H1 (cell line): ENCODE data around the gene SEC61B. TPM values are rescaled to one million over a fixed set of nuclear protein-coding genes. Genes with fewer than 3 reads are reported as not detected.

Source experiments
- CTCF ChIA-PET: fragments of 300-600 bp; sonication (Branson Sonifier 250); formaldehyde crosslinking; loops from one replicate; lab custom pipeline; 2021; ENCODE audit not compliant: partially characterized antibody; lab: Charles Lee
- POLR2A ChIA-PET: fragments of 300-600 bp; sonication (Branson Sonifier 250); formaldehyde crosslinking; loops from one replicate; lab custom pipeline; 2021; ENCODE audit warnings: inconsistent platforms; ENCODE audit not compliant: partially characterized antibody; lab: Charles Lee
- DNase-seq, 2 experiments: peaks; one replicate each; pipeline versions ENCODE4 v3.0.0 to v3.0.0-alpha.2; 2010 to 2022; ENCODE audit warnings: low spot score in 2 of 2, low read depth in 1 of 2, mixed read lengths in 1 of 2
- FAIRE-seq: peaks from 2 replicates; lab custom pipeline; 2011; peaks lifted over from hg19 to GRCh38; lab: Jason Lieb, UNC
- H2AFZ ChIP-seq: 2 replicates; pipeline ENCODE4 v1.8.1; 2012; ENCODE audit warnings: low read length, inconsistent platforms
- H2AK5ac ChIP-seq: 2 replicates; pipeline ENCODE4 v1.6.1; 2013; ENCODE audit warnings: low read depth, low read length
- H2BK120ac ChIP-seq: replicated peaks from 2 replicates; pipeline ENCODE3; 2013; ENCODE audit warnings: low read depth, low read length, inconsistent platforms
- H2BK12ac ChIP-seq: 2 replicates; pipeline ENCODE4 v1.6.1; 2013; ENCODE audit warnings: low read depth, low read length
- H2BK15ac ChIP-seq: 2 replicates; pipeline ENCODE4 v1.6.1; 2013; ENCODE audit warnings: low read length
- H2BK20ac ChIP-seq: 2 replicates; pipeline ENCODE4 v1.6.1; 2013; ENCODE audit warnings: low read length
- H2BK5ac ChIP-seq: 2 replicates; pipeline ENCODE4 v1.6.1; 2013; ENCODE audit warnings: low read depth, low read length
- H3K14ac ChIP-seq: 2 replicates; pipeline ENCODE4 v1.6.1; 2013; ENCODE audit warnings: inconsistent platforms; ENCODE audit not compliant: insufficient read length
- H3K18ac ChIP-seq: 2 replicates; pipeline ENCODE4 v1.6.1; 2013; ENCODE audit warnings: low read length; ENCODE audit errors: extremely low read depth
- H3K23ac ChIP-seq: 2 replicates; pipeline ENCODE4 v1.6.1; 2013; ENCODE audit warnings: inconsistent platforms; ENCODE audit not compliant: insufficient read length
- H3K23me2 ChIP-seq: 2 replicates; pipeline ENCODE4 v1.6.1; 2013; ENCODE audit warnings: low read depth, low read length
- H3K27ac ChIP-seq: 2 replicates; pipeline ENCODE4 v1.6.1; 2011; ENCODE audit warnings: low read depth, low read length, inconsistent platforms
- H3K27me3 ChIP-seq, 4 experiments: replicated peaks in 1 of 4; 1 replicate in 1 of 4; 2 replicates in 3 of 4; pipeline versions ENCODE4 v1.6.1 to v1.8.1; 2011 to 2013; ENCODE audit warnings: low read length in 3 of 4, mild to moderate bottlenecking in 3 of 4, inconsistent platforms in 2 of 4, mixed read lengths in 2 of 4, moderate library complexity in 1 of 4; ENCODE audit not compliant: control insufficient read depth in 3 of 4, insufficient read depth in 3 of 4; ENCODE audit errors: extremely low read depth in 1 of 4
- H3K36me3 ChIP-seq, 4 experiments: 2 replicates each; pipeline versions ENCODE4 v1.6.1 to v1.8.1; 2011 to 2013; ENCODE audit warnings: mild to moderate bottlenecking in 4 of 4, low read length in 3 of 4, moderate library complexity in 2 of 4, control low read depth in 1 of 4, inconsistent platforms in 1 of 4; ENCODE audit not compliant: insufficient read depth in 4 of 4, control insufficient read depth in 2 of 4
- H3K4ac ChIP-seq: replicated peaks from 2 replicates; pipeline ENCODE3; 2013; ENCODE audit warnings: low read length, low read depth, mixed read lengths, inconsistent platforms; ENCODE audit not compliant: insufficient read length
- H3K4me1 ChIP-seq, 4 experiments: replicated peaks in 1 of 4; 1 replicate in 1 of 4; 2 replicates in 3 of 4; pipeline versions ENCODE4 v1.6.1 to v1.8.1; 2011 to 2013; ENCODE audit warnings: low read length in 3 of 4, inconsistent platforms in 2 of 4, mixed read lengths in 1 of 4; ENCODE audit not compliant: insufficient read depth in 4 of 4, control insufficient read depth in 3 of 4
- H3K4me2 ChIP-seq, 2 experiments: 2 replicates each; pipeline versions ENCODE4 v1.6.1 to v1.8.1; 2011 to 2013; ENCODE audit warnings: low read depth in 2 of 2, low read length in 2 of 2, control low read depth in 1 of 2, inconsistent platforms in 1 of 2, mild to moderate bottlenecking in 1 of 2; ENCODE audit not compliant: insufficient read depth in 1 of 2
- H3K4me3 ChIP-seq, 4 experiments: fragments of 200-600, 300-600 bp in 1 of 4; sonication (generic), shearing (Covaris generic), sonication (Bioruptor Twin) in 1 of 4; 2 replicates each; pipeline versions ENCODE4 v1.5.1 to v1.8.1; 2011 to 2016; ENCODE audit warnings: low read length in 4 of 4, low read depth in 3 of 4, control low read depth in 2 of 4, inconsistent platforms in 2 of 4, mild to moderate bottlenecking in 2 of 4, mixed read lengths in 1 of 4, moderate library complexity in 1 of 4; ENCODE audit not compliant: insufficient read depth in 2 of 4; ENCODE audit errors: extremely low read depth in 1 of 4
- H3K56ac ChIP-seq: replicated peaks from 2 replicates; pipeline ENCODE3; 2013; ENCODE audit warnings: low read depth, mild to moderate bottlenecking, mixed read lengths, low read length, inconsistent platforms; ENCODE audit not compliant: insufficient read length
- H3K79me1 ChIP-seq: 2 replicates; pipeline ENCODE4 v1.6.1; 2013; ENCODE audit warnings: low read depth, low read length, control low read depth
- H3K79me2 ChIP-seq, 2 experiments: 2 replicates each; pipeline versions ENCODE4 v1.6.1 to v1.8.1; 2012 to 2013; ENCODE audit warnings: low read length in 2 of 2, mild to moderate bottlenecking in 2 of 2, inconsistent platforms in 1 of 2; ENCODE audit not compliant: insufficient read depth in 2 of 2, control insufficient read depth in 1 of 2
- H3K9ac ChIP-seq, 4 experiments: replicated peaks in 1 of 4; 1 replicate in 1 of 4; 2 replicates in 3 of 4; pipeline versions ENCODE4 v1.6.1 to v1.8.1; 2011 to 2013; ENCODE audit warnings: low read depth in 3 of 4, low read length in 3 of 4, control low read depth in 2 of 4, mild to moderate bottlenecking in 2 of 4, moderate library complexity in 2 of 4, inconsistent platforms in 1 of 4; ENCODE audit errors: extremely low read depth in 1 of 4
- H3K9me3 ChIP-seq, 2 experiments: 2 replicates each; pipeline versions ENCODE4 v1.6.1 to v1.8.1; 2012 to 2013; ENCODE audit warnings: mild to moderate bottlenecking in 2 of 2, moderate library complexity in 2 of 2, control low read depth in 1 of 2, inconsistent platforms in 1 of 2, low read depth in 1 of 2, low read length in 1 of 2, mixed read lengths in 1 of 2; ENCODE audit not compliant: insufficient read depth in 2 of 2
- H4K20me1 ChIP-seq, 2 experiments: replicated peaks in 1 of 2; 2 replicates each; pipeline versions ENCODE3 to v1.8.1; 2011 to 2013; ENCODE audit warnings: inconsistent platforms in 2 of 2, low read length in 2 of 2, mild to moderate bottlenecking in 1 of 2; ENCODE audit not compliant: insufficient read depth in 2 of 2, control insufficient read depth in 1 of 2
- H4K5ac ChIP-seq: 2 replicates; pipeline ENCODE4 v1.6.1; 2013; ENCODE audit warnings: low read length, low read depth, mixed read lengths, inconsistent platforms; ENCODE audit not compliant: insufficient read length
- H4K8ac ChIP-seq: 2 replicates; pipeline ENCODE4 v1.8.0; 2013; ENCODE audit warnings: mild to moderate bottlenecking, moderate library complexity, low read length, inconsistent platforms; ENCODE audit not compliant: insufficient read depth; ENCODE audit errors: extremely low read depth
- H4K91ac ChIP-seq: replicated peaks from 2 replicates; pipeline ENCODE3; 2013; ENCODE audit warnings: low read length, mixed read lengths, inconsistent platforms; ENCODE audit not compliant: insufficient read length
- BACH1 ChIP-seq: IDR thresholded peaks from 2 replicates; pipeline ENCODE4 v1.6.1; 2012; ENCODE audit warnings: low read length, improper control_type of control experiment
- EP300 ChIP-seq, 2 experiments: IDR thresholded peaks; 1 replicate in 1 of 2; 2 replicates in 1 of 2; pipeline ENCODE4 v1.6.1; 2011 to 2012; ENCODE audit warnings: low read depth in 2 of 2, low read length in 2 of 2, mild to moderate bottlenecking in 2 of 2, borderline replicate concordance in 1 of 2, inconsistent platforms in 1 of 2, moderate library complexity in 1 of 2
- POU5F1 ChIP-seq: IDR thresholded peaks from 2 replicates; pipeline ENCODE4 v1.6.1; 2011; ENCODE audit warnings: low read depth, mild to moderate bottlenecking, low read length, moderate library complexity
- SIN3A ChIP-seq, 2 experiments: IDR thresholded peaks in 1 of 2; conservative IDR thresholded peaks in 1 of 2; 2 replicates each; pipeline ENCODE4 v1.6.1; 2011 to 2012; ENCODE audit warnings: low read length in 2 of 2, improper control_type of control experiment in 1 of 2, low read depth in 1 of 2, mild to moderate bottlenecking in 1 of 2
- SIRT6 ChIP-seq: IDR thresholded peaks from one replicate; pipeline ENCODE4 v1.7.1; 2012; ENCODE audit warnings: low read length, inconsistent platforms
- SRF ChIP-seq: IDR thresholded peaks from 2 replicates; pipeline ENCODE4 v1.6.1; 2011; ENCODE audit warnings: mild to moderate bottlenecking, low read depth, low read length, moderate library complexity
- WGBS, 2 experiments: shearing (Covaris generic) in 1 of 2; methylation state at CpG; one replicate each; pipeline versions ENCODE4 v1.1.6 to v1.1.7; 2013 to 2015; ENCODE audit warnings: low lambda C conversion rate in 2 of 2, mixed read lengths in 2 of 2, inconsistent platforms in 1 of 2, low coverage in 1 of 2, missing lambda C conversion rate in 1 of 2; ENCODE audit not compliant: insufficient replicate concordance in 2 of 2, insufficient coverage in 1 of 2, insufficient read length in 1 of 2; ENCODE audit errors: extremely low coverage in 1 of 2, missing lambda C conversion rate in 1 of 2; 5-methylcytosine and 5-hydroxymethylcytosine counted together
- polyA plus RNA-seq, 7 experiments: library from polyadenylated mRNA; depleted of rRNA in 3 of 7; stranded (reverse) in 5 of 7; unstranded in 2 of 7; fragments of >200 nt in 5 of 7; fragments of 200-250 nt in 2 of 7; gene quantifications; 1 replicate in 5 of 7; 2 replicates in 1 of 7; 4 replicates in 1 of 7; pipeline versions ENCODE4 v1.2.1 to v1.2.3, GENCODE V29; 2011 to 2013; ENCODE audit warnings: missing spikeins in 2 of 7, mixed read lengths in 2 of 7
- total RNA-seq: library from RNA; stranded (reverse); fragmentation: NEBNext Ultra II Directional; extraction: Animal tissue kit (Norgen Biotek cat#: 25700); gene quantifications from 2 replicates; pipeline ENCODE4 v1.2.1, GENCODE V29; 2021
- TF ChIP-seq, protein P1 (sequence below): IDR thresholded peaks from 2 replicates; pipeline ENCODE4 v1.6.1; 2012; ENCODE audit warnings: low read length, inconsistent platforms

Gene SEC61B
- total and polyA plus RNA-seq, 2 of the 8 experiments (the other 6 are each of a cell fraction or from before 2014, with no cell fraction given), result 155 to 379 TPM

DNA sequence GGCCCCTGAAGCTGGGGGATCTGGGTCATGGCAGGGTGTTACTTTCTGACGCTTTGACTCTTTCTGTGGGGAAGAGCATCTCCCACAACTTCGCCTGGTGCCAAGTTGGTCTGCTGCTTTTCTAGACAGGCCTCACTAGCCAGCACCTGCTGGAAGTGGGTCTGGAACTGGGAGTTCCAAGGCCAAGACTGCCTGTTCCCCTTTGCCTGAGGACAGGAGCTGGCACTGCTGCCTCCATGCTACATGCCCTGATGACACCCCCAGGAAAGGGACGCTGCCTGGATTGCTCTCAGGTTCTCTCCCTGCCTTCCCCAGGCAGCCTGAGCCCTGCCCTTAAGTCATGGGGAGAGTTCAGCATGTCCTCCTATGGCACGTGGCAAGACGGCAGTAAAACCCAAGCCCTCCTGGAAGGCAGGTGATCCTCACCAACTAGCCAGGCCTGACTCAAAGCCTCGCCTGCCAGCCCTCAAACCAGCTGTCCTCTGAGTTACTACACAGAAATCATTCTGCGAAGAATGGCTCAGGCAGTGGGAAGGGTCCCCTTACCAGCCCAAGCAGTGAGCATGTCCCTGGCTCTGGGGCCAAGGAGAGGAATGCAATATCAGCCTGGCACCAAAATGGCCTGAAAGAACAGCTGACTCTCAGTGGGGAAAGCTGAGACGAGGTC is 35.8 kb downstream of the SEC61B start:
- Histone ChIP-seq H3K4me3 (no peak overlapping the region), H3K9me3 (no peaks in the 10 kb centered on the region), H4K91ac (no peak overlapping the region), H3K14ac (no peak overlapping the region), H3K27ac (no peak overlapping the region), H2BK5ac (no peak overlapping the region), H3K23me2 (no peaks in the 10 kb centered on the region), H4K5ac (no peak overlapping the region), H3K4ac (no peak overlapping the region), H4K20me1 (no peaks in the 10 kb centered on the region), H3K18ac (no peak overlapping the region), H3K36me3 (no peaks in the 10 kb centered on the region), H2BK15ac (peak overlapping the region; percentile 8; the same call in 1 of the 2 replicates), H2BK20ac (no peak overlapping the region), H2AFZ (no peak overlapping the region; the same call in 1 of the 2 replicates), H3K9ac (no peak overlapping the region), H3K4me2 (no peak overlapping the region), H3K56ac (no peak overlapping the region), H2BK120ac (no peak overlapping the region), H3K27me3 (no peaks in the 10 kb centered on the region; a peak in 2 of 7 replicates), H3K79me2 (no peaks in the 10 kb centered on the region), H2BK12ac (no peak overlapping the region), H4K8ac (no peak overlapping the region), H3K23ac (no peak overlapping the region), H3K79me1 (no peaks in the 10 kb centered on the region), H2AK5ac (no peak overlapping the region), H3K4me1 (peaks cover 0 to 6% (median 5%) of the 10 kb centered on the region in 4 experiments; a peak in 5 of 7 replicates)
- FAIRE-seq (no peak), DNase-seq (no peak)
- CTCF ChIA-PET, result interaction anchor here (1.0 to 3.0 kb wide), 5 partner anchors 8 to 749 kb away, joined by 3 to 21 read pairs (median 4); no protein-coding TSS in a partner anchor
- POLR2A ChIA-PET, result no interaction called here
- WGBS, 2 experiments, result 91% methylated on average over 8 of the region's 8 CpGs; no CpG with 5 or more reads in 1 of the 2 experiments
- TF ChIP-seq, protein P1, sequence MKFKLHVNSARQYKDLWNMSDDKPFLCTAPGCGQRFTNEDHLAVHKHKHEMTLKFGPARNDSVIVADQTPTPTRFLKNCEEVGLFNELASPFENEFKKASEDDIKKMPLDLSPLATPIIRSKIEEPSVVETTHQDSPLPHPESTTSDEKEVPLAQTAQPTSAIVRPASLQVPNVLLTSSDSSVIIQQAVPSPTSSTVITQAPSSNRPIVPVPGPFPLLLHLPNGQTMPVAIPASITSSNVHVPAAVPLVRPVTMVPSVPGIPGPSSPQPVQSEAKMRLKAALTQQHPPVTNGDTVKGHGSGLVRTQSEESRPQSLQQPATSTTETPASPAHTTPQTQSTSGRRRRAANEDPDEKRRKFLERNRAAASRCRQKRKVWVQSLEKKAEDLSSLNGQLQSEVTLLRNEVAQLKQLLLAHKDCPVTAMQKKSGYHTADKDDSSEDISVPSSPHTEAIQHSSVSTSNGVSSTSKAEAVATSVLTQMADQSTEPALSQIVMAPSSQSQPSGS, result no peak
- TF ChIP-seq BACH1, result no peak
- TF ChIP-seq SRF, result no peak
- no peak for TF ChIP-seq SIN3A (conservative IDR thresholded peaks at IDR 0.05 in 1 of 2, IDR thresholded peaks at IDR 0.05 in 1 of 2; ENCODE audit: low read depth in 1 of 2, low read length in 2 of 2)
- TF ChIP-seq EP300 (IDR thresholded peaks at IDR 0.05; ENCODE audit: borderline replicate concordance in 1 of 2, low read depth in 2 of 2, low read length in 2 of 2), result no peak
- TF ChIP-seq POU5F1, result no peak
- TF ChIP-seq SIRT6, result no peak
